Activated CD4-positive, alpha-beta T cell treated with anti-CD3 and anti-CD28 coated beads, Interleukin-2, amount 10 ng/mL, durations not matched to agents 7 days and 5 days (primary cell): Measurements from ENCODE around the gene MAP3K9. TPM values are rescaled to one million over a fixed set of nuclear protein-coding genes. Genes with fewer than 3 reads are reported as not detected.
A peak's percentile ranks its signal among the peaks of the same experiment; 100 is the strongest.

Source experiments
- CTCF ChIA-PET: fragments of 350-600 bp; sonication (Branson Sonifier 250); formaldehyde crosslinking; loops from one replicate; lab custom pipeline; 2021; ENCODE audit warnings: antibody characterized with exemption; lab: Charles Lee
- POLR2A ChIA-PET: fragments of 350-600 bp; sonication (Branson Sonifier 250); formaldehyde crosslinking; loops from one replicate; lab custom pipeline; 2021; ENCODE audit warnings: antibody characterized with exemption; lab: Charles Lee
- DNase-seq: peaks from one replicate; pipeline ENCODE4 v3.0.0-alpha.2; 2020
- H3K27ac Mint-ChIP-seq: one replicate; pipeline ENCODE4 v1.8.0; 2021; ENCODE audit warnings: mild to moderate bottlenecking, moderate library complexity, mixed read lengths
- H3K27me3 Mint-ChIP-seq: one replicate; pipeline ENCODE4 v1.8.0; 2021; ENCODE audit warnings: mixed read lengths
- H3K36me3 Mint-ChIP-seq: one replicate; pipeline ENCODE4 v1.8.0; 2021; ENCODE audit warnings: low read depth, mixed read lengths
- H3K4me1 Mint-ChIP-seq: one replicate; pipeline ENCODE4 v1.8.0; 2021; ENCODE audit warnings: mixed read lengths
- H3K4me3 Mint-ChIP-seq: one replicate; pipeline ENCODE4 v1.8.0; 2021; ENCODE audit warnings: mild to moderate bottlenecking, moderate library complexity, mixed read lengths
- H3K9me3 Mint-ChIP-seq: one replicate; pipeline ENCODE4 v1.8.0; 2021; ENCODE audit warnings: mixed read lengths
- total RNA-seq, 2 experiments: library from RNA; stranded (reverse); gene quantifications; one replicate each; pipeline ENCODE4 v1.2.3, GENCODE V29; 2021

Gene MAP3K9
- total RNA-seq, 2 experiments from 2014 or later: 4.8 TPM

DNA sequence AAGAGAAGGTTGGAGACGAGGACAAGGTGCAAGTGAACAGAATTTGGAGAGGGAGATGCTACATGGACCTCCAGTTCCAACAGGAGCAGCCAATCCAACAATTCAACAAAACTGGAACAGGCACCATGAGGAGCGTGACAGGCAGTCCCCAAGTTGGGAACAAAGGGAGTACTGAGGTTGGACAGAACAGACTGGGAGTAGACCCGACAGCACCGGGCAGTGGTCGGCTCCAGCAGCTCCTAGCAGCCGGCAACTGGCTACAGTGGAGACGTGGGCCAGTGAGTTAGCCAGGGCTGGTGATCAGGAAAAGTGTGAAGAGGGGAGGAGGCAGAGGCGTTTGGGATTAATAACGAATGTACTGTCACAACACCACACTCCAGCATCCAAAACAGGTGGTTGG lies 16.4 kb downstream of the MAP3K9 start:
- Mint-ChIP-seq H3K4me1 (no peaks in the 10 kb centered on the region), H3K36me3 (no peaks in the 10 kb centered on the region), H3K9me3 (no peaks in the 10 kb centered on the region), H3K27ac (no peak overlapping the region), H3K27me3 (no peaks in the 10 kb centered on the region), H3K4me3 (no peak overlapping the region)
- ChIA-PET POLR2A (no interaction called here), CTCF (interaction anchor here (0.7 kb wide), 1 partner anchor 142 kb away, joined by 3 read pairs; no protein-coding TSS in a partner anchor)
- no peak for DNase-seq

DNA sequence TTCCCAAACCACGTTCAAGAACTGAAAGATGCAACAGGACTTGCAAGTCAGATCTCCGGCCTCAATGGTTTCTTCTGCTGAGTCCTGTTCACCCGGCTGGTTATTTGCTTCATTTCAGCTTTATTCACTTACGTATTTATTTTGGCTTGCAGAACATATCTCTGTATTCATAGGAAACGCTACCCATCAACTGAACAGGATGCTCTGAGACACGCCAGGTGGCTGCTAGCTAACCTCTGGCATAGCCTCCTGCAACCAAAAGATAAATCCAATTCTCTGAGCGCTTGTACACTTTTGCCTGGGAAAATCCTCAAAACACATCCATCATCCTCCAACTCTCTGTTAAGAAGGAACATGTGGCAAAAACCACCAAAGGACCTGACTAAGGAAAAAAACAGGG lies 17.3 kb downstream of the MAP3K9 start:
- Mint-ChIP-seq H3K36me3 (no peaks in the 10 kb centered on the region), H3K27me3 (no peaks in the 10 kb centered on the region), H3K9me3 (no peaks in the 10 kb centered on the region), H3K4me1 (no peaks in the 10 kb centered on the region), H3K27ac (no peak overlapping the region), H3K4me3 (no peak overlapping the region)
- DNase-seq: no peak
- ChIA-PET CTCF (no interaction called here), POLR2A (no interaction called here)

DNA sequence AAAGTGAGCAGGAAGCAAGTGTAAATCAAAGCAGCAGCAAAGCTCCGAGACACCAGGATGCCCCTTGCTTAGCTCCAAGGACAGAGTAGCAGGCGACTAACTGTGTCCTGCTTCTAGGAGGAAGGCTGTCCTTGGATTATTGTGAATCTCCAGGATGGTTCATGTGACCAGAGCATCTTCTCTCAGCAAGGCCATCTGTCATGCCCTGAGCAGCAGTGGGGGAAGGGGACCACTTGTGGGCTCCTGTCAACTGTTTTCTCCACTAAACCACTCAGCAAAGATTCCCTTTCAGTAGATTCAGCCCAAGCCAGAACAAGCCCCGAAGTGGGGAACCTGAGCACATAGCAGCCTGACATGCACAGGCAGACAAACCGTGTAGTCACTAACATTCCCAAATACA lies 19.4 kb downstream of the MAP3K9 start:
- H3K4me1 Mint-ChIP-seq: no peaks in the 10 kb centered on the region
- ChIA-PET POLR2A (no interaction called here), CTCF (no interaction called here)
- no peaks in the 10 kb centered on the region for H3K9me3 Mint-ChIP-seq
- no peaks in the 10 kb centered on the region for H3K36me3 Mint-ChIP-seq
- no peaks in the 10 kb centered on the region for H3K27me3 Mint-ChIP-seq
- H3K27ac Mint-ChIP-seq: no peak overlapping the region
- DNase-seq: no peak
- H3K4me3 Mint-ChIP-seq: no peak overlapping the region

DNA sequence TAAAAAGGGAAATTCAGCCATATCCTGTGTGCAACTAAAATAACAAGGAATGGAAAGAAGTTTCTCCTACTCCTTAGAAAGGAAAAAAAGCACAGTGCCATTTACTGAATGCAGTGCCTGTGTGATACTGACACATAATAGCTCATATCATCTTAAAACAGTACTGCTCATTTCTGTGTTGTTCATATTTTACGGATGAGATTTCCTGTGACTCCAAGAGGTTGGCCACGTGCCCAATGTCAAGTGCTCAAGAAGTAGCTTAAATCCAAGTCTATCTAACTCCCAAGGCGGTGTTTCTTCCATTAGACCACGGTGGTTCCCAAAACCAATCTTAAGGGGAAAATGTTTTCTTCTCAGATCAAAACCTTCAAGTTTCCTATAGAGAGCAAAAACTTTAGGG lies 20.0 kb downstream of the MAP3K9 start:
- POLR2A ChIA-PET: no interaction called here
- no peaks in the 10 kb centered on the region for H3K27me3 Mint-ChIP-seq
- H3K4me3 Mint-ChIP-seq: no peak overlapping the region
- CTCF ChIA-PET: no interaction called here
- H3K27ac Mint-ChIP-seq: no peak overlapping the region
- DNase-seq: no peak
- H3K9me3 Mint-ChIP-seq: no peaks in the 10 kb centered on the region
- no peaks in the 10 kb centered on the region for H3K4me1 Mint-ChIP-seq
- no peaks in the 10 kb centered on the region for H3K36me3 Mint-ChIP-seq

DNA sequence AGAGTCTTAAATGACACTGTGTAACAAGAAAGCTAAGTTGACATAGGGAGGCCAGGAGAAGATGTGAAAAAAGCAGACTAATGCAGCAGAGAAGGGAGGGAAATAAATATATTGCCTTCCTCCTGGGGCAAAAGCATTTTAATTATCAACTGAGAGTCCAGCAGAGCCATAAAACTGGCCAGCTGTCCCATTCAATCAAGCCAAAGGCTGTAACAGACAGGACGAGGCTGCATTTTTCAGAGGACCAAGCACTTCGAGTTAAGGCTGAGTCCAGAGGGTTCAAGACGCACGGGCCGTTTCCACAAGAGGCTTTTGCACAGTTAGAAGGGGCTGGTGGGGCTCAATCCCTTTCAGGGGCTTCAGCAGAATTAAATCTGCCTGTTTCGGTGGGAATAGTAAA lies 20.4 kb downstream of the MAP3K9 start:
- ChIA-PET CTCF (no interaction called here), POLR2A (no interaction called here)
- Mint-ChIP-seq H3K9me3 (no peaks in the 10 kb centered on the region), H3K27me3 (no peaks in the 10 kb centered on the region), H3K4me1 (no peaks in the 10 kb centered on the region), H3K36me3 (no peaks in the 10 kb centered on the region), H3K4me3 (no peak overlapping the region), H3K27ac (no peak overlapping the region)
- no peak for DNase-seq

DNA sequence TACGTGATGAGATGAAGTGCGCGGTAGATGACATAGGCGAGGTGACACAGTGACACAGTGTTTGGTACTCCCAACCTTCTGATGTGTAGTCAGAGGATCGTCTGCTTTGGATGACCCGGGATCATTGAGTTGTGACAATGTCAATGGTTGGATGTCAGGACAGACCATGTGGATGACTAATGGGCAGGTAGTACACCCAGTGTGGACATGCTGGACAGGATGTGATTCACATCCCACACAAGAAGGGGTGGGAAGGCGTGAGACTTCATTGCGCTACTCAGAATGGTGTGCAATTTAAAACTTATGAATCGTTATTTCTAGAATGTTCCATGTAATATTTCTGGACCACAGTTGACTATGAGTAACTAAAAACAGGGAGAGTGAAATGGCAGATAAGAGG lies 23.8 kb downstream of the MAP3K9 start:
- H3K27ac Mint-ChIP-seq: no peak overlapping the region
- POLR2A ChIA-PET: no interaction called here
- H3K27me3 Mint-ChIP-seq: no peaks in the 10 kb centered on the region
- H3K4me1 Mint-ChIP-seq: peaks cover 12% of the 10 kb centered on the region
- no peaks in the 10 kb centered on the region for H3K9me3 Mint-ChIP-seq
- CTCF ChIA-PET: no interaction called here
- no peak overlapping the region for H3K4me3 Mint-ChIP-seq
- no peaks in the 10 kb centered on the region for H3K36me3 Mint-ChIP-seq
- DNase-seq: no peak

DNA sequence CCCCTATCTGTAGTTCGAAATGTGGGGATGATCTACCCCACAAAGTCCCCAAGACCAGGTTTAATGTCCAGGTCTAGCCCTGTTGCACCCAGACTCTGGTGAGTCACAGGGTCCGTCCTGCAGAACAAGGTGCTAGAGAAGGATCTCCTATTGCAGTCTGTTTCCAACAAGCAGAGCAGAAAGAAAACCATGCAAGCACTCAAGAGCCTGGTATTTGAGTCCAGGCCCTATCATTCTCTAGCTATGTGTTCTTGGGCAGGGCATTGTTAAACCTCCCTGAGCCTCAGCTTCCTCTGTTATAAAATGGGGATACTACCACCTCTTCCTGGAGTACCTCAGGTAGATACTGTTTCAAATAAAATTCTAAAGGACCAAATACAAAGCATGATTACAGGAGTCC lies 24.4 kb downstream of the MAP3K9 start:
- CTCF ChIA-PET: no interaction called here
- H3K27me3 Mint-ChIP-seq: no peaks in the 10 kb centered on the region
- H3K4me1 Mint-ChIP-seq: peaks cover 12% of the 10 kb centered on the region
- H3K9me3 Mint-ChIP-seq: no peaks in the 10 kb centered on the region
- no peak for DNase-seq
- no peak overlapping the region for H3K27ac Mint-ChIP-seq
- POLR2A ChIA-PET: no interaction called here
- H3K4me3 Mint-ChIP-seq: no peak overlapping the region
- no peaks in the 10 kb centered on the region for H3K36me3 Mint-ChIP-seq

DNA sequence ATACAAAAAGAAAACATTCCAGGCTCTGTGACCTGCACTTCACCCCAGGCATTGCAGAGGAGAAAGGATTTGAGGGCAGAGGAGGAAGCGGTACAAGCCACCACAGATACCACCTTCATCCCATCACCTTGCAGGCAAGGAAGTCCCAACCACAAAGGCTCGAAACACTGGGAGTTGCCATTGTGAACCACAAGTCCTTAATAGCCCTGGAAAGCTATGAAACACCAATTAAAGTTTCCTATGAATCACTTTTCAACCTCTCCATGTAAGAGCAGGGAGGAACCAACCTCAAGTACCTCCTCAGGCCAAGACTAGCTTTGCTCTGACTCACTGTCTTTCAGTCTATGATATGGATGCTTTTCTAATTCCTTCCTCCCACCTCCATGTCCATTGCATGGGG lies 27.0 kb downstream of the MAP3K9 start:
- Mint-ChIP-seq H3K27me3 (no peaks in the 10 kb centered on the region), H3K9me3 (no peaks in the 10 kb centered on the region), H3K4me1 (peaks cover 12% of the 10 kb centered on the region), H3K36me3 (no peaks in the 10 kb centered on the region), H3K4me3 (no peak overlapping the region), H3K27ac (no peak overlapping the region)
- DNase-seq: peak; percentile 11
- ChIA-PET POLR2A (no interaction called here), CTCF (interaction anchor here (0.9 kb wide), 1 partner anchor 10 kb away, joined by 3 read pairs; no protein-coding TSS in a partner anchor)

DNA sequence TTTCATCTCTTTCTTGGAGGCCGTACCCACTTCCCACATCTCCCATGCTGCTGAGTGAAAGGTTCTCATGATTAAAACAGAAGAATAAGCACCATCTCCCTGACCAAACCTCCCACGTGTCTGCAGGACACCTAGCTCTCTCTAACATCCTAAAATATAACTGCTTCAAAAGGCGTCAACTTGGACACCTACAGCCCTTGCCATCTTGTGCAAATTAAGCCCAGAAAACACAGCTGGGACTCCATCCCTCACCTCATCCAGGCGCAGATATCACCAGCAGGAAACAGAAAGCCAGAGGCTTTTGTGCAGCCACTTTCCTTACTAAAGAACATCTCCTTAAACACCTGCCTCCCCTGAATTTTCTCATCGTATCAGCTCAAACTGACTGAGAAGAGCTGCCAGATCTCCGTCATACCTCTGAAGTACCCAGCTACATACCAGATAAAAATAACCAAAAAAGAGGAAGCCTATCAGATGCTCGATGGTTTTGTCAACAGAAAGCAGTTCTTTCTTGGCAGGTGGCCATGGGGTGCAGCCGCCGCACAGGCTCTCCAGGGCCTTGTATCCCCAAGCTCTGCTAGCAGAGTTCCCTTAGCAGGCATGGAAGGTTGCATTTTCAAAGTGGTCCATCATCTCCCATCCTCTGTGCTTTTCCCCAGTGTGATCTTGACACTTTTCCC lies 28.8 kb downstream of the MAP3K9 start:
- Mint-ChIP-seq H3K27ac (no peak overlapping the region), H3K27me3 (no peaks in the 10 kb centered on the region), H3K4me1 (peaks cover 12% of the 10 kb centered on the region), H3K36me3 (no peaks in the 10 kb centered on the region), H3K9me3 (no peaks in the 10 kb centered on the region), H3K4me3 (no peak overlapping the region)
- no peak for DNase-seq
- POLR2A ChIA-PET: no interaction called here
- CTCF ChIA-PET: interaction anchor here (0.8 to 1.2 kb wide), 2 partner anchors 9 to 205 kb away, joined by 3 to 4 read pairs; no protein-coding TSS in a partner anchor

DNA sequence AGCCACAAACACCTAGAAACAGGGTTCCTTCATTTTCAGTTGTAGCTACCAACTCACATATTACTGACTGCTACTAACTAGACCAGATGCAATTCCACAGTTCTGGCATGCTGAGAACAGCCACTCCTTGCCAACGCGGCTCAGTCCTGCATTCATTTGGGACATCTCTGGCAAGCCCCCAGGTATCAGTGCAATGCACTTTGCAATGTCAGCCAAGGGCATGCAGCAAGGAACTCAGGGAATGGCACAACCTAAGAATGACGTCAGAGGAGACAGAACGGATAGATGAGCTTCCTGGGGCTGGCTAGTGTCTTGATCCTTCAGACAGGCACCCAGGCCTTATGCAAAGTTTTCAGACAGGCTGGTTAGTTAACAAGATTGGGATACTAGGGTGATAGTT lies 29.6 kb downstream of the MAP3K9 start:
- Mint-ChIP-seq H3K4me1 (peaks cover 12% of the 10 kb centered on the region), H3K4me3 (no peak overlapping the region), H3K36me3 (no peaks in the 10 kb centered on the region), H3K27ac (no peak overlapping the region), H3K9me3 (no peaks in the 10 kb centered on the region), H3K27me3 (no peaks in the 10 kb centered on the region)
- no peak for DNase-seq
- ChIA-PET POLR2A (no interaction called here), CTCF (no interaction called here)

DNA sequence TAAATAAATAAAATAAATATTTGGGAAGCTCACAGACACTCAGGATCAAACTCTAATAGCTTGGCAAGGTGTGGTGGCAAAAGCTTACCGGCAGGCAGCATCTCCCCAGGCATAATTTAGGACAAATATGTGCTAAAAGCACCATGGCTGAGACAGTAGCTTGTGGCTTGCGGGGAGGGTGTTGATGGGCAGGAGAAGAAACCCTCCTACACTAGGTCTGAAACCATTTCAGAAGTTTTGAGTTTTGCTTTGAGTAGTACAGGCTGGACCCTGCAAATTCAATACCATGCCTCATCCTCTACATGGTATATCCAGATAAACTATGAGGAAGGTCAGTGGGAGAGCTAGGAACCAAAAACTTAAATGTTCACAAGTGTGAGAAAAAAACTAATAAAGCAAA lies 33.1 kb downstream of the MAP3K9 start:
- Mint-ChIP-seq H3K36me3 (no peaks in the 10 kb centered on the region), H3K27ac (no peak overlapping the region), H3K9me3 (no peaks in the 10 kb centered on the region), H3K27me3 (no peaks in the 10 kb centered on the region), H3K4me1 (no peaks in the 10 kb centered on the region), H3K4me3 (no peak overlapping the region)
- ChIA-PET CTCF (no interaction called here), POLR2A (no interaction called here)
- DNase-seq: no peak

DNA sequence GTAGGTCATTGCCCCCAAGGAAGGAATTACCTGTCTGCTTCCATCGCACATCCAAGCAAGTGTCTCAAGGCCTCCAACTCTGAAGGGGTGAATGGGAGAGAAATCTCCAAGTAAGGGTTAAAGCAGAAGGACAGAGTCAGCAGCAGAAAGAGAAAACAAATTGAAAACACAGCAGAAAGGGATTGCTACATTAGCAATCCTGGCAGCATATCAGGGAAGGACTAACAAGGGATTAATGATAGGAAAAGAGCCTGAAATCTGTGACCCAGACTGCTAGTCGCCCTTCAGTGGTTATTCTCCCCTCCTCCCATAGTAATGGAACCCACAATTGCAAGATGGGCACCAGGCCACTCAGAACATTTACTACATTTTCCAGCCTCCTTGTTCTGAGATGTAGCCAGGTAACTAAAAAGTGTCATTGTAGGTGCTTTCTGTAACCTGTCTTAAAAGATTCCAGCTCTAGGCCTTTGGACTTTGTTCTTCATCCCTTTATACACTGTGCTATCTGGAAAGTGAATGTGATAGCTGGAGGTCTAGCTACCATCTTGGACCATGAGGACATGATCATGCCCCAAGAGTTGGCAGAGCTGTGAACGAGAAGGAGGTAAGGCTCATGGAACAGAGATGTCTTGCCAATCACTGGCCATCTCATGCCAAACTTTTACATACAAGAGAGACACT lies 36.0 kb downstream of the MAP3K9 start:
- CTCF ChIA-PET: no interaction called here
- DNase-seq: no peak

DNA sequence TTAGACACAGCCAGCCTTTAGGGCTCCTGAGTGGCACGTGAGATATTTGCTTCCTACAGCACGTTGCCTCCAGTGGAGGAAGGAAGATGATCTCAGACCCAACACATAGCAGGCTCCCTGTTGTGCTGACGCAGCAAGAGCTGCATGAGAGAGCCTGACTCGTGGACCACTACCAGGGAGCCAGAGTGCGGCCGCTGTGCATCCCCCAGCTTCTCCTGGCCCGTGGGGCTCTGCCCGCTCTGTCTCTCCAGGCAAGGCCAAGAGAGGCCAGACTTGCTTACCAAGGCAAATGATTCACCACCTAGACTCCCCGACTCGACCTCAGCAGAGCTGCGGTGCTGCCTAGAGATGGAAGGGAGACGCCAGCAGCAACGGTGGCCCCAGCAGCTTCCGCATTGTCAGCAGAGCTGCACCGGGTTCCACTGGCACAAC lies 37.5 kb downstream of the MAP3K9 start:
- CTCF ChIA-PET: interaction anchor here (0.6 to 1.4 kb wide), 3 partner anchors 9 to 10 kb away, joined by 3 to 4 read pairs (median 3); no protein-coding TSS in a partner anchor

More for the DNA sequence above, 36.0 kb downstream of the MAP3K9 start:
- no peak overlapping the region for H3K27ac Mint-ChIP-seq
- no peaks in the 10 kb centered on the region for H3K36me3 Mint-ChIP-seq
- no peaks in the 10 kb centered on the region for H3K4me1 Mint-ChIP-seq
- H3K27me3 Mint-ChIP-seq: no peaks in the 10 kb centered on the region
- POLR2A ChIA-PET: no interaction called here
- no peaks in the 10 kb centered on the region for H3K9me3 Mint-ChIP-seq
- no peak overlapping the region for H3K4me3 Mint-ChIP-seq

More for the DNA sequence above, 37.5 kb downstream of the MAP3K9 start:
- Mint-ChIP-seq H3K27me3 (no peaks in the 10 kb centered on the region), H3K9me3 (no peaks in the 10 kb centered on the region), H3K4me3 (no peak overlapping the region), H3K27ac (no peak overlapping the region), H3K36me3 (no peaks in the 10 kb centered on the region), H3K4me1 (no peaks in the 10 kb centered on the region)
- POLR2A ChIA-PET: no interaction called here
- no peak for DNase-seq
